ENCODE measurements around the gene BCAP29.

BCAP29 gene

GRCh38 chr7:107582875-107583274 lies 2.8 kb downstream of the BCAP29 start:
- H3K4me3 ChIP-seq (ENCODE audit: low read depth, low read length) = no peak overlapping the region
- TF ChIP-seq, protein P1, sequence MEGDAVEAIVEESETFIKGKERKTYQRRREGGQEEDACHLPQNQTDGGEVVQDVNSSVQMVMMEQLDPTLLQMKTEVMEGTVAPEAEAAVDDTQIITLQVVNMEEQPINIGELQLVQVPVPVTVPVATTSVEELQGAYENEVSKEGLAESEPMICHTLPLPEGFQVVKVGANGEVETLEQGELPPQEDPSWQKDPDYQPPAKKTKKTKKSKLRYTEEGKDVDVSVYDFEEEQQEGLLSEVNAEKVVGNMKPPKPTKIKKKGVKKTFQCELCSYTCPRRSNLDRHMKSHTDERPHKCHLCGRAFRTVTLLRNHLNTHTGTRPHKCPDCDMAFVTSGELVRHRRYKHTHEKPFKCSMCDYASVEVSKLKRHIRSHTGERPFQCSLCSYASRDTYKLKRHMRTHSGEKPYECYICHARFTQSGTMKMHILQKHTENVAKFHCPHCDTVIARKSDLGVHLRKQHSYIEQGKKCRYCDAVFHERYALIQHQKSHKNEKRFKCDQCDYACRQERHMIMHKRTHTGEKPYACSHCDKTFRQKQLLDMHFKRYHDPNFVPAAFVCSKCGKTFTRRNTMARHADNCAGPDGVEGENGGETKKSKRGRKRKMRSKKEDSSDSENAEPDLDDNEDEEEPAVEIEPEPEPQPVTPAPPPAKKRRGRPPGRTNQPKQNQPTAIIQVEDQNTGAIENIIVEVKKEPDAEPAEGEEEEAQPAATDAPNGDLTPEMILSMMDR (IDR thresholded peaks at IDR 0.05; ENCODE audit: borderline replicate concordance, insufficient read depth, low read depth, low read length) = no peak

- H3K4me3 ChIP-seq (ENCODE audit: low read depth, low read length) = no peak overlapping the region
- TF ChIP-seq, protein P1 (IDR thresholded peaks at IDR 0.05; ENCODE audit: borderline replicate concordance, insufficient read depth, low read depth, low read length) = no peak
Observed at GRCh38 chr7:107584716-107585115, 4.7 kb downstream of the BCAP29 start.

GRCh38 chr7:107588529-107589130 lies 8.6 kb downstream of the BCAP29 start:
- no peak overlapping the region for H3K4me3 ChIP-seq (ENCODE audit: low read depth, low read length)
- TF ChIP-seq, protein P1 (IDR thresholded peaks at IDR 0.05; ENCODE audit: borderline replicate concordance, insufficient read depth, low read depth, low read length) = no peak

DNA sequence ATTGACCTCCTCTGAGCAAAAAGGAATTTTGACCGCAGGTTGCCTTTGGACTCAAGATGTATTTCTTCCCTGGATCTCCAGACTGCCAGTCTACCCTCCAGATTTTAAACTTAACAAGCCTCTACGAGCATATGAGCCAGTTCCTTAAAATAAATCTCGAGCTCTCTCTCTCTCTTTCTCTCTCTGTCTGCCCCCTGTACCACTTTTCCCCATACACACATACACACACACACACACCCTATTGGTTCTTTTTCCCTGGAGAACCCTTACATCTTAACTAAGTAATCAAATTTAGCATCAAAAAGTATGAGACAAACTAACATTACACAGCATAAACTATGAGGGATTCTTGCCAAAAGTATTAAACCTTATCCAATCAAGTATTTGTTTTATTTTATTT lies 11.4 kb downstream of the BCAP29 start:
- no peak overlapping the region for H3K4me3 ChIP-seq (ENCODE audit: low read depth, low read length)
- TF ChIP-seq, protein P1 (IDR thresholded peaks at IDR 0.05; ENCODE audit: borderline replicate concordance, insufficient read depth, low read depth, low read length) = no peak

DNA sequence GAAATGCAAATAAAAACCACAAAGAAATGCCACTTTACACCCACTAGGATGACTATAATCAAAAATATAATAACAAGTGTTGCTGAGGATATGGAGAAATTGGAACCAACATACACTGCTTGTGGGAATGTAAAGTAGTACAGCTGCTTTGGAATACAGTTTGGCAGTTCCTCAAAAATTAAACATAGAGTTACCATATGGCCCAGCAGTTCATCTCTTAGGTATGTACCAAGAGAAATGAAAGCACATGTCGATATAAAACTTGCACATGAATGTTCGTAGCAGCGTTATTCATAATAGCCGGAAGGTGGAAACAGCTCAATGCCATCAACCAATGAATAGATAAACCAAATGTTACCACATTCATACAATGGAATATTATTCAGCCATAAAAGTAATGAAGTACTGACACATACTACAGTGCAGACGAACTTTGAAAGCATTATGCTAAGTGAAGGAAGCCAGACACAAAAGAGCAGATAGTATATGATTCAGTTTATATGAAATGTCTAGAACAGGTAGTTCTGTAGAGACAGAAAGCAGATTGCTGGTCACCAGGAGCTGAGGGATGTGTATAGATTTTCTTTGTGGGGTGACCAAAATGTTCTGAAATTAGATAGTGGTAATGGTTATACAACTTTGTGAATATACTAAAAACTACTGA lies 12.4 kb downstream of the BCAP29 start:
- TF ChIP-seq, protein P1 (IDR thresholded peaks at IDR 0.05; ENCODE audit: borderline replicate concordance, insufficient read depth, low read depth, low read length) = no peak
- no peak overlapping the region for H3K4me3 ChIP-seq (ENCODE audit: low read depth, low read length)

GRCh38 chr7:107593025-107593410 lies 13.0 kb downstream of the BCAP29 start:
- H3K4me3 ChIP-seq (ENCODE audit: low read depth, low read length) = no peak overlapping the region
- TF ChIP-seq, protein P1 (IDR thresholded peaks at IDR 0.05; ENCODE audit: borderline replicate concordance, insufficient read depth, low read depth, low read length) = no peak

All from GM12875 (cell line).